Activated T-helper 1 cell treated with anti-CD3 and anti-CD28 coated beads, Interleukin-12 subunit alpha, Interleukin-12 subunit beta, Interleukin-2, Interleukin-4 antibody, amounts not matched to agents 30 ng/mL and 10 ng/mL and 1 ng/mL, durations not matched to agents 14 hours and 24 hours and 36 hours (primary cell): ENCODE measurements around the gene SPIRE1. TPM values are rescaled to one million over a fixed set of nuclear protein-coding genes. Genes with fewer than 3 reads are reported as not detected.
"Not testable (repeated sequence)": the region's sequence is repeated elsewhere in the genome, so short reads cannot be mapped to it uniquely, and the experiment has no call there.

ENCODE experiments used
- DNase-seq: peaks from one replicate; pipeline ENCODE4 v3.0.0; 2021; ENCODE audit warnings: low spot score
- H3K27ac Mint-ChIP-seq: one replicate; pipeline ENCODE4 v1.8.0; 2021; ENCODE audit warnings: mild to moderate bottlenecking, mixed read lengths
- H3K27me3 Mint-ChIP-seq: one replicate; pipeline ENCODE4 v1.8.0; 2022; ENCODE audit warnings: mild to moderate bottlenecking, moderate library complexity, mixed read lengths; ENCODE audit not compliant: insufficient read depth
- H3K36me3 Mint-ChIP-seq: one replicate; pipeline ENCODE4 v1.8.0; 2021; ENCODE audit warnings: low read depth, mixed read lengths
- H3K4me1 Mint-ChIP-seq: one replicate; pipeline ENCODE4 v1.8.0; 2021; ENCODE audit warnings: low read depth, mixed read lengths
- H3K4me3 Mint-ChIP-seq: one replicate; pipeline ENCODE4 v1.8.0; 2021; ENCODE audit warnings: mild to moderate bottlenecking, moderate library complexity, mixed read lengths
- H3K9me3 Mint-ChIP-seq: one replicate; pipeline ENCODE4 v1.8.0; 2021; ENCODE audit warnings: mixed read lengths
- intact Hi-C: fragments of 100-400 bp; cut with micrococcal nuclease; formaldehyde crosslinking; loops from one replicate; pipeline ENCODE4 v1.15.1; 2024
- total RNA-seq: library from RNA; stranded (reverse); gene quantifications from 2 replicates; pipeline ENCODE4 v1.2.3, GENCODE V29; 2022

Gene SPIRE1
- total RNA-seq, 1 donor from 2014 or later, result 8.8 TPM

DNA sequence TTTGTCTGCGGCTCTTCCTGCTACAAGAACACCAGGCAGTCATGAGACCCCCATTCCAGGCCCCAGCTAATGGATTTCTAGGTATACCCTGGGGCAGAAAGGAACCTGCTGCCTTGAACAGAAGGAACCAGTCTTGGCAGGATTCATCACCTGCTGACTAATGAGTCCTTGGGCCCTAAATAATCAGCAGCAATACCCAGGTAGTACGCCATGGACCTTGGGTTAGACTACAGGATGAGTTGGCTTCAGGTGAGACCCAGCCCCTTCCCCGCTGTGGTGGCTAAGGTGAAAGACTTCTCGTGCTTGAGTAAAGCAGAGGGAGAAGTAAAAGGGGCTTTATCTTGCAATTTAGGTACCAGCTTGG lies 105.0 kb downstream of the SPIRE1 start:
- Mint-ChIP-seq H3K4me1 (no peaks in the 10 kb centered on the region), H3K36me3 (no peaks in the 10 kb centered on the region), H3K27me3 (peaks cover 9% of the 10 kb centered on the region), H3K4me3 (no peak overlapping the region), H3K9me3 (peaks cover 6% of the 10 kb centered on the region), H3K27ac (no peak overlapping the region)
- no peak for DNase-seq
- intact Hi-C loops, result no loop called here

DNA sequence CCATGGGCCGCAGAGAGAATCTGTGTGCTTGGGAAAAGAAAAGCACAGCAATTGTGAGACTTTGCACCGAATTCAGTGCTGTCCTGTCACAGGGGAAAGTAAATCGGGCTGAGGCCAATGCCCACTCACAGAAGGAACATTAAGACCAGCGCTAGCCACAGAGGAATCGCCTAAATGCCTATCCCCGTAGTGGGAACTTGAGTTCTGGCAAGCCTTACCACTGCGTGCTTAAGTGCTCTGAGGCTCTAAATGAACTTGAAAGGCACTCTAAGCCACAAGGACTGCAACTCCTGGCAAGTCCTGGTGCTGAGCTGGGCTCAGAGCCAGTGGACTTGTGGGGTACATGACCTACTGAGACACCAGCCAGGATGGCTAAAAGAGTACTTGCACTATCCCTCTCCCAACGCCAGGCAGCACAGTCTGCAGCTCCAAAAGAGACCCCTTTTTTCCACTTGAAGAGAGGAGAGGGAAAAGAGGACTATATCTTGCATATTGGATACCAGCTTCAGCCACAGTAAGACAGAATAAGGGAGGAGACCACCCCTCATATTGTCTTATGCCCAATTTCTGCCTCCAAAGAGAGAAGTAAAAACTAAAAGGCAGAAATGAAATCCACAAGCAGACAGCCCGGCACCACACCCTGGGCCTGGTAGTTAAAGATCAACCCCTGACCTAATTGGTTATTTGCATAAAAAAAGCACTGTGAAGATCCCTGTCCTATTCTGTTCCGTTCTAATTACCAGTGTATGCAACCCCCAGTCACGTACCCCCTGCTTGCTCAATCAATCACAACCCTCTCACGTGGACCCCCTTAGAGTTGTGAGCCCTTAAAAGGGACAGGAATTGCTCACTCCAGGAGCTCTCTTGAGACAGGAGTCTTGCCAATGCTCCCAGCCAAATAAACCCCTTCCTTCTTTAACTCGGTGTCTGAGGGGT lies 105.7 kb downstream of the SPIRE1 start:
- H3K4me1 Mint-ChIP-seq, H3K9me3 Mint-ChIP-seq, DNase-seq, intact Hi-C loops, H3K4me3 Mint-ChIP-seq, H3K27ac Mint-ChIP-seq, H3K36me3 Mint-ChIP-seq: not testable (repeated sequence)
- H3K27me3 Mint-ChIP-seq, result peaks cover 15% of the 10 kb centered on the region

DNA sequence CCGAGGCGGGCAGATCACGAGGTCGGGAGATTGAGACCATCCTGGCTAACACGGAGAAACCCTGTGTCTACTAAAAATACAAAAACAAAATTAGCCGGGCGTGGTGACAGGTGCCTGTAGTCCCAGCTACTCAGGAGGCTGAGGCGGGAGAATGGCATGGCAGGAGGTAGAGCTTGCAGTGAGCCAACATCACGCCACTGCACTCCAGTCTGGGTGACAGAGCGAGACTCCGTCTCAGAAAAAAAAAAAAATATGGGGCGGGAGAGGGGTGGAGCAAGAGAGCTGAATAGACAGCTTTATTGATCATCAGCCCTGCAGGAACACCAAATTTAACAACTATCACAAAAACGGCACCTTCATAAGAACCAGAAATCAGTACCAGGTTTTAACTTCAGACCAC lies 106.4 kb downstream of the SPIRE1 start:
- peaks cover 16% of the 10 kb centered on the region for H3K27me3 Mint-ChIP-seq
- H3K4me1 Mint-ChIP-seq, intact Hi-C loops: not testable (repeated sequence)

DNA sequence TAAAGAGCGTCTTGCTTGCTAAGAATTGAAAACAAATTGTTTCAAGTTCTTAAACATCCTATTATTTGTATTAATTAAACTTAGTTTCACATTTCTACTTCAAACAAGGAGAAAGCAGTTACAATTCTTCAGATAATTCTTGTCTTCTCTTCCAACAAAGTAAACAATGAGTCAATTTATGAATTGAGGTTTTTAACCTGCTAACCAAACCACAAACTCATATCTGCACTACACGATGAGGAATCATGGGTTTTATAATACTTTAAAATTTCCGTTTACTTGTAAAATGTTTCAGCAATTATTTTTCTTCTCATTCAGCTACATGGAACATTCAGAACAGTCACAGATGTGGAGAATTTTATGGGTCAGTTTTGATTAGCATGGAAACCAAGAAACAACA lies 114.2 kb downstream of the SPIRE1 start:
- H3K4me1 Mint-ChIP-seq, result peaks cover 9% of the 10 kb centered on the region

More for the DNA sequence above, 106.4 kb downstream of the SPIRE1 start:
- not testable (repeated sequence) for H3K27ac Mint-ChIP-seq, H3K36me3 Mint-ChIP-seq, DNase-seq, H3K4me3 Mint-ChIP-seq, H3K9me3 Mint-ChIP-seq

DNA sequence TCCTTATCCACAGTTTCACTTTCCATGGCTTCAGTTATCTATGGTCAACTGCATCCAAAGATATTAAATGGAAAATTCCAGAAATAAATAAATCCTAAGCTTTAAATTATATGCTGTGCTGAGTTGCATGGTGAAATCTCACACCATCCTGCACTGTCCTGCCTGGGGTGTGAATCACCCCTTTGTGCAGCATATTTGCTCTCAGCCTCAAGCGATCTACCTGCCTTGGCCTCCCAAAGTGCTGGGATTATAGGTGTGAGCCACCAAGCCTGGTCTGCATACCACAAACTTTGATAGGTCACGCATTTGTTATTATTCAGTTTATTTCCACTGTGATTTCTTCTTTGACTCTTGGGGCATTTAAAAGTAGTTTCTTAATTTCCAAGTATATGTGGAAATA lies 117.2 kb downstream of the SPIRE1 start:
- H3K36me3 Mint-ChIP-seq, result no peaks in the 10 kb centered on the region
- DNase-seq, result no peak
- intact Hi-C loops, result loop anchor here (2.0 to 5.0 kb wide), 2 partner anchors 118 to 148 kb away; partner anchors contain the start of gene SPIRE1
- peaks cover 5% of the 10 kb centered on the region for H3K27me3 Mint-ChIP-seq
- peaks cover 9% of the 10 kb centered on the region for H3K4me1 Mint-ChIP-seq
- H3K4me3 Mint-ChIP-seq, result no peak overlapping the region
- no peaks in the 10 kb centered on the region for H3K9me3 Mint-ChIP-seq
- H3K27ac Mint-ChIP-seq, result no peak overlapping the region

More for the DNA sequence above, 114.2 kb downstream of the SPIRE1 start:
- intact Hi-C loops, result loop anchor here (5.0 kb wide), 1 partner anchor 151 kb away; no protein-coding TSS in a partner anchor
- H3K36me3 Mint-ChIP-seq, result no peaks in the 10 kb centered on the region
- no peak for DNase-seq
- H3K9me3 Mint-ChIP-seq, result no peaks in the 10 kb centered on the region
- no peak overlapping the region for H3K4me3 Mint-ChIP-seq
- H3K27ac Mint-ChIP-seq, result no peak overlapping the region
- H3K27me3 Mint-ChIP-seq, result peaks cover 19% of the 10 kb centered on the region

DNA sequence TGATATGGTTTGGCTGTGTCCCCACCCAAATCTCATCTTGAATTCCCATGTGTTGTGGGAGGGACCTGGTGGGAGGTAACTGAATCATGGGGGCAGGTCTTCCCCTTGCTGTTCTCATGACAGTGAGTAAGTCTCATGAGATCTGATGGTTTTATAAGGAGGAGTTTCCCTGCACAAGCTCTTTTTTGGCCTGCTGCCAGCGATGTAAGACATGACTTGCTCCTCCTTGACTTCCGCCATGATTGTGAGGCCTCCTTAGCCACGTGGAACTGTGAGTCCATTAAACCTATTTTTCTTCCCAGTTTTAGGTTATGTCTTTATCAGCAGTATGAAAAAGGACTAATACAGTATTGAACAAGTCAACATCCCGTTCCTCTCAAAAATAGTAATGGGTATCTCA lies 118.7 kb downstream of the SPIRE1 start:
- H3K36me3 Mint-ChIP-seq, intact Hi-C loops, H3K4me3 Mint-ChIP-seq, H3K4me1 Mint-ChIP-seq, H3K27me3 Mint-ChIP-seq, H3K9me3 Mint-ChIP-seq, H3K27ac Mint-ChIP-seq, DNase-seq: not testable (repeated sequence)

DNA sequence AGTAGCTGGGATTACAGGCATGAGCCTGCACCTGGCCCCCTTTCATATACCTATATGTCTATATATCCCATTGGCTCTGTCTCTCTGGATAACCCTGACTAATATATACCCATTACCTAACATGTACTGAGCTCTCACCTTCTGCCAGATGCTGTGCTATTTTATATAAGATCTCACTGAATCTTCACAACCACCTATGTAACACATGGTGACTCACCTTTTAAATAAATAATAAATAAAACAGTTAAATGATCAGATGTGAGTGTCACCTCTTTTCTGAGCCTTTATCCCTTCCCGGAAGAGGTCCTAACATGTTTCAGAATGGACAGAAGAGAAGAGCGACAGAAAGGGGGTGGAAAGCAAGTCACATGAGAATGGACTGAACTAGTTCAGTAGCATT lies 123.1 kb downstream of the SPIRE1 start:
- no peaks in the 10 kb centered on the region for H3K36me3 Mint-ChIP-seq
- intact Hi-C loops, result no loop called here
- no peak for DNase-seq

DNA sequence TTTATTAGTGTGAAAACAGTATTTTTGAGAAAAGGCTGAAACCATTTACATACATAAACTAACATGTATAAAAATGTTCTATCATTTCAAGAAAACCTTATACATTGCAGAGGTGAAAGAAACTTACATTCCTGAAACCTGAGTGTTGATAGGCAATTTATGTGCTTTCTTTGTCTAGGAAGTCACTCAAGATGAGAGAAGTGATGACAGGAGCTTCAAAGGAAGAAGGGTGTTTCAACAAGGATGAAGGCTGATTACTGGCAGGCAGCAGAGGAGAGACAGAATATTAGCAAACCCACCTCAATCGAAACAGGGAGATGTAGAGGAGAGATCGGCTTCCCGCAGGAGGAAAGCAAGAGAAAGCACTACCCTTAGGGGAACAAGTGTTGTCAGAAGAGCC lies 125.2 kb downstream of the SPIRE1 start:
- Mint-ChIP-seq H3K27ac (no peak overlapping the region), H3K4me3 (no peak overlapping the region), H3K4me1 (no peaks in the 10 kb centered on the region), H3K9me3 (no peaks in the 10 kb centered on the region), H3K27me3 (peaks cover 5% of the 10 kb centered on the region), H3K36me3 (no peaks in the 10 kb centered on the region)
- intact Hi-C loops, result no loop called here
- DNase-seq, result no peak

More for the DNA sequence above, 123.1 kb downstream of the SPIRE1 start:
- no peak overlapping the region for H3K4me3 Mint-ChIP-seq
- H3K4me1 Mint-ChIP-seq, result no peaks in the 10 kb centered on the region
- H3K27ac Mint-ChIP-seq, result no peak overlapping the region
- peaks cover 6% of the 10 kb centered on the region for H3K27me3 Mint-ChIP-seq
- H3K9me3 Mint-ChIP-seq, result no peaks in the 10 kb centered on the region

DNA sequence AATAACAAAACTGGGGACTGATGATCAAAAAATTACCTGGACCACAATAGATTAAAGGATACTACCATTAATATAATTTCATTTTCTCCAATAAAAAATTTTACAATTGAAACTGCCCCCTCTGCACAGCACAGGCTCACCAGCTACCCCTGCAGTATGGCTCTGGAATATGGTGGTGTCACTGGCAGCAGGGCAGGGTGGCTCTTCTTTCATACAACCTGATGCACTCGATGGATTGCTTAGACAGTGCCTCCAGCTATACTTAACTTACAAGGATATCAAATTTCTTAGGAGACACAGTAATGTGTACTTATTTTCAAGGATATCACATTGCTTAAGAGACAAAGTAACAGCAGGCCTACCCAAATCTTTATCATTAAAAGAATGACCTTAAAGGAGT lies 126.2 kb downstream of the SPIRE1 start:
- Mint-ChIP-seq H3K9me3 (no peaks in the 10 kb centered on the region), H3K27ac (no peak overlapping the region), H3K4me3 (no peak overlapping the region), H3K4me1 (no peaks in the 10 kb centered on the region), H3K36me3 (no peaks in the 10 kb centered on the region), H3K27me3 (peaks cover 5% of the 10 kb centered on the region)
- no peak for DNase-seq
- intact Hi-C loops, result no loop called here

DNA sequence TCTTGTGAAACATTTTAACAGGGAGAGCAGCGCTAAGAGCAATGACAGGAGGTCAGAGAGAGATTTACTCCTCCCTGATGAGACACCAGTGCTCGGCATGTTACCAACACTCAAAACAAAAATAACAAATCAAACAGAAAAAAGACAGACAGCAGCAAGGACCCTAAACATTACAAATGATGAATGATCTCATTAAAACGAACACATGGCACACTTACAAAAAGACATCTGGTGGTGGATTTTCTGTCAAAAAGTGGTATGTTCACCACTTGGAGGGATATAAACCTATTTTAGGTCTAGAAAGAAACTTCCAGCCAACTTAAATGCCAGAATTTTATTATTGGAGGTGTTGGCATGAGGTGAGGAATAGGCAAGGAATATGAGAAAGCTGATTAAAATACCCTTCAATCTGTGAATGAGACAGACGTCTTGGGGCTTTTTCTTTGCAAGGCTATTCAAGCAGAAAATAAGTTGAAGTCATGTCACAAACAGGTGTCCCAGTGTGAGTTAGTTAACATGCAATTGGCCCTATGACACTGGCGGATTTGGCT lies 137.4 kb downstream of the SPIRE1 start:
- no peak for DNase-seq
- Mint-ChIP-seq H3K36me3 (no peaks in the 10 kb centered on the region), H3K4me1 (no peaks in the 10 kb centered on the region), H3K27ac (no peak overlapping the region), H3K27me3 (peaks cover 15% of the 10 kb centered on the region), H3K9me3 (no peaks in the 10 kb centered on the region), H3K4me3 (no peak overlapping the region)
- intact Hi-C loops, result no loop called here

DNA sequence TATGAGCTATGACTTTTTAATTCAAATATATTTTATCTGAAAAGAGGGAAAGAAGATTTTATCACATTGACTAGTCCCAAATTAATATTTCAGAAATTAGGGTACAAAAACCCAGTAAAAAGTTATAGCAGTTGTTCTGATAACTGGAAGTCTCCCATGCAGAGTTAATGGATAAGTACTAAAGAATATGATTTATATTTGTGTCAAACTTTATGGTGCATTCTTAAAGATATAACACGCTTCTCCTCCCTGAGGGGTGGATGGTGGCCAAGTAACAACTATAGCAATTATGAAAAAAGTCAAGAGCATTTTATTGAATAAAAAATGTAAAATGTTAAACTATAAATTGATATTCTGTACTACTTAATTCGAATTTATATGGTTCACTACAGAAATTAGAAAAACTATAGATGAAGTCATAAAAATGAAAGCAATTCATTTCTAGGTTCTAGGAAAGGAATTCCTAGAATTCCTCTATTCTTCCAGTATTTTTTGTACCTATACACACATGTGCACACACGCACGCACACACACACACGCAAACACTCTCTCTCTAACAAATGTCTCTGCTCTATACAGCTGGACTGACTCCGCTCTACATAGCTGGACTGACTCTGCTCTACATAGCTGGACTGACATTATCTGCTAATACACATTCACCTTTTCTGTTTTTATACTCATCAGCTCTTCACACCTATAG lies 138.9 kb downstream of the SPIRE1 start:
- Mint-ChIP-seq H3K27me3 (peaks cover 15% of the 10 kb centered on the region), H3K36me3 (no peaks in the 10 kb centered on the region), H3K4me1 (no peaks in the 10 kb centered on the region), H3K9me3 (no peaks in the 10 kb centered on the region), H3K27ac (no peak overlapping the region), H3K4me3 (no peak overlapping the region)
- intact Hi-C loops, result no loop called here
- DNase-seq, result no peak

DNA sequence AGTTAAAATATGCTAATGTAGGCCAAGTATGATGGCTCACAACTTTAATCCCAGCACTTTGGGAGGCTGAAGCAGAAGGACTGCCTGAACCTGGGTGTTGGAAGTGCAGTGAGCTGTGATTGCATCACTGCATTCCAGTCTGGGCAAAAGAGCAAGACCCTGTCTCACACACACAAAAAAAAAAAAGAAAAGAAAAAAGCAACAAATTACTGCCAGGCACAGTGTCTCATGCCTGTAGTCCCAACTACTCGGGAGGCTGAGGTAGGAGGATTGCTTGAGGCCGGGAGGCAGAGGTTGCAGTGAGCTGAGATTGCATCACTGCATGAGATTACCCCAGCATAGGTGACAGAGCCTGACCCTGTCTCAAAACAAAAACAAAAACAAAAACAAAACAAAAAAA lies 139.6 kb downstream of the SPIRE1 start:
- no peaks in the 10 kb centered on the region for H3K36me3 Mint-ChIP-seq
- peaks cover 15% of the 10 kb centered on the region for H3K27me3 Mint-ChIP-seq
- no peaks in the 10 kb centered on the region for H3K9me3 Mint-ChIP-seq
- intact Hi-C loops, result no loop called here
- no peaks in the 10 kb centered on the region for H3K4me1 Mint-ChIP-seq
- H3K27ac Mint-ChIP-seq, result no peak overlapping the region
- H3K4me3 Mint-ChIP-seq, result no peak overlapping the region
- no peak for DNase-seq
